HepG2 (cell line): ENCODE measurements around the gene ZNF132. TPM values are rescaled to one million over a fixed set of nuclear protein-coding genes. Genes with fewer than 3 reads are reported as not detected.

Source experiments
- BRD4 ChIP-seq: sonication (generic); formaldehyde crosslinking; IDR thresholded peaks from 2 replicates; pipeline ENCODE4 v1.4.0; 2020; ENCODE audit warnings: missing genetic modification reagents
- CHD4 ChIP-seq: fragments of 200-600 bp; sonication (generic); IDR thresholded peaks from 2 replicates; pipeline ENCODE4 v1.7.0; 2017; ENCODE audit warnings: mild to moderate bottlenecking, low read length, borderline replicate concordance
- GABPA ChIP-seq, 2 experiments: IDR thresholded peaks; 2 replicates each; pipeline ENCODE4 v1.6.1; 2011 to 2016; ENCODE audit warnings: low read depth in 2 of 2, low read length in 1 of 2, missing biosample characterization in 1 of 2, missing genetic modification characterization in 1 of 2
- GFI1 ChIP-seq: sonication (generic); formaldehyde crosslinking; IDR thresholded peaks from 2 replicates; pipeline ENCODE4 v1.5.0; 2020; ENCODE audit warnings: missing genetic modification reagents, mild to moderate bottlenecking, borderline replicate concordance
- JUN ChIP-seq: sonication (generic); formaldehyde crosslinking; IDR thresholded peaks from 2 replicates; pipeline ENCODE4 v1.4.0; 2020; ENCODE audit warnings: mild to moderate bottlenecking, missing genetic modification reagents
- MEIS2 ChIP-seq: sonication (generic); formaldehyde crosslinking; IDR thresholded peaks from 2 replicates; pipeline ENCODE4 v1.9.0; 2021; ENCODE audit warnings: mild to moderate bottlenecking, missing genetic modification reagents
- NFE2L1 ChIP-seq: sonication (generic); formaldehyde crosslinking; IDR thresholded peaks from 2 replicates; pipeline ENCODE4 v1.4.0; 2020; ENCODE audit warnings: missing genetic modification reagents, mild to moderate bottlenecking, borderline replicate concordance
- NONO ChIP-seq, 2 experiments: fragments of 450-650 bp in 1 of 2; sonication (generic) in 1 of 2; formaldehyde crosslinking in 1 of 2; IDR thresholded peaks in 1 of 2; conservative IDR thresholded peaks in 1 of 2; 2 replicates each; pipeline versions ENCODE4 v1.6.1 to v1.8.0; 2017 to 2022; ENCODE audit warnings: mild to moderate bottlenecking in 1 of 2, missing genetic modification reagents in 1 of 2, moderate library complexity in 1 of 2
- NR1H2 ChIP-seq: sonication (generic); formaldehyde crosslinking; IDR thresholded peaks from 2 replicates; pipeline ENCODE4 v1.8.1; 2022; ENCODE audit warnings: low read depth, missing genetic modification reagents, borderline replicate concordance
- PHF20 ChIP-seq: sonication (generic); formaldehyde crosslinking; IDR thresholded peaks from 2 replicates; pipeline ENCODE4 v1.5.0; 2020; ENCODE audit warnings: mild to moderate bottlenecking, missing genetic modification reagents
- RFX1 ChIP-seq: fragments of 450-650 bp; IDR thresholded peaks from 2 replicates; pipeline ENCODE4 v1.6.1; 2017
- RNF2 ChIP-seq: fragments of 450-650 bp; conservative IDR thresholded peaks from 2 replicates; pipeline ENCODE4 v1.6.1; 2016; ENCODE audit warnings: low read depth
- SIX1 ChIP-seq: sonication (generic); formaldehyde crosslinking; IDR thresholded peaks from 2 replicates; pipeline ENCODE4 v1.4.0; 2020; ENCODE audit warnings: missing genetic modification reagents, borderline replicate concordance
- SRY ChIP-seq: sonication (generic); formaldehyde crosslinking; IDR thresholded peaks from 2 replicates; pipeline ENCODE4 v1.8.0; 2022; ENCODE audit warnings: mild to moderate bottlenecking, missing genetic modification reagents
- TAF15 ChIP-seq: fragments of 200-400 bp; formaldehyde crosslinking; IDR thresholded peaks from one replicate; pipeline ENCODE4 v1.6.1; 2018; ENCODE audit warnings: mild to moderate bottlenecking, low read depth, low read length; ENCODE audit not compliant: poor library complexity, severe bottlenecking
- TBX2 ChIP-seq: sonication (generic); formaldehyde crosslinking; IDR thresholded peaks from 2 replicates; pipeline ENCODE4 v1.5.0; 2020; ENCODE audit warnings: missing genetic modification reagents, mild to moderate bottlenecking, borderline replicate concordance
- TP53 ChIP-seq: sonication (generic); formaldehyde crosslinking; conservative IDR thresholded peaks from 2 replicates; pipeline ENCODE4 v1.4.0; 2020; ENCODE audit warnings: missing genetic modification reagents
- ZNF329 ChIP-seq: sonication (generic); formaldehyde crosslinking; IDR thresholded peaks from 2 replicates; pipeline ENCODE4 v1.9.0; 2021; ENCODE audit warnings: low read depth, mild to moderate bottlenecking, missing genetic modification reagents
- ZNF550 ChIP-seq: sonication (generic); formaldehyde crosslinking; IDR thresholded peaks from 2 replicates; pipeline ENCODE4 v1.4.0; 2020; ENCODE audit warnings: mild to moderate bottlenecking, missing genetic modification reagents, borderline replicate concordance
- ZNF678 ChIP-seq: sonication (generic); formaldehyde crosslinking; IDR thresholded peaks from 2 replicates; pipeline ENCODE4 v1.4.0; 2020; ENCODE audit warnings: mild to moderate bottlenecking, missing genetic modification reagents
- ZNF775 ChIP-seq: sonication (generic); formaldehyde crosslinking; IDR thresholded peaks from 2 replicates; pipeline ENCODE4 v1.4.0; 2020; ENCODE audit warnings: missing genetic modification reagents, mild to moderate bottlenecking, moderate library complexity, borderline replicate concordance
- ZSCAN22 ChIP-seq: sonication (generic); formaldehyde crosslinking; IDR thresholded peaks from 2 replicates; pipeline ENCODE4 v1.4.0; 2020; ENCODE audit warnings: mild to moderate bottlenecking, missing genetic modification reagents
- ZXDC ChIP-seq: sonication (generic); formaldehyde crosslinking; IDR thresholded peaks from 2 replicates; pipeline ENCODE4 v1.5.0; 2020; ENCODE audit warnings: mild to moderate bottlenecking, missing genetic modification reagents
- polyA plus RNA-seq, 8 experiments: library from polyadenylated mRNA; depleted of rRNA in 3 of 8; stranded (reverse) in 7 of 8; unstranded in 1 of 8; fragments of >200 nt; fragmentation: Illumina TruSeq in 4 of 8; extraction: Trizol in 4 of 8; gene quantifications; 2 replicates each; pipeline versions ENCODE4 v1.2.1 to v1.2.3, GENCODE V29; 2011 to 2016; ENCODE audit warnings: low read depth in 4 of 8, missing spikeins in 1 of 8, mixed read lengths in 1 of 8; ENCODE audit not compliant: insufficient read depth in 1 of 8
- total RNA-seq, 5 experiments: library from RNA; depleted of rRNA; stranded (reverse); fragments of >200 nt; fragmentation: Illumina TruSeq; extraction: Trizol; gene quantifications; 2 replicates each; pipeline ENCODE4 v1.2.3, GENCODE V29; 2016; ENCODE audit warnings: low read depth in 1 of 5
- TF ChIP-seq, protein P1 (sequence below): IDR thresholded peaks from 2 replicates; pipeline ENCODE4 v1.6.1; 2016; ENCODE audit warnings: control low read depth
- TF ChIP-seq, protein P2 (sequence below): sonication (generic); formaldehyde crosslinking; IDR thresholded peaks from 2 replicates; pipeline ENCODE4 v1.4.0; 2020; ENCODE audit warnings: mild to moderate bottlenecking, missing genetic modification reagents

The ZNF132 gene
- total and polyA plus RNA-seq, 2 of the 13 experiments (the other 11 are each of a cell fraction or from before 2014, with no cell fraction given): not detected

GRCh38 chr19:58466760-58467589 is 27.0 kb upstream of the ZNF132 start, which contains the start of gene ZNF324 (continued):
- TF ChIP-seq NONO (IDR thresholded peaks at IDR 0.05) (no peak), NONO (CRISPR knock-in tag; conservative IDR thresholded peaks at IDR 0.05) (peak; percentile 80), ZXDC (no peak), SIX1 (no peak), TAF15 (peak; percentile 56), RNF2 (peak; percentile 71), MEIS2 (peak; percentile 23; the same call in 1 of the 2 replicates), NR1H2 (CRISPR knock-in tag) (no peak), ZNF775 (CRISPR knock-in tag) (no peak), SRY (CRISPR knock-in tag) (no peak; the same call in 1 of the 2 replicates), ZNF550 (no peak), GABPA (IDR thresholded peaks at IDR 0.05; ENCODE audit: low read depth, low read length) (peak; percentile 86), GABPA (CRISPR knock-in tag; IDR thresholded peaks at IDR 0.05; ENCODE audit: low read depth) (peak; percentile 93), PHF20 (peak; percentile 72; the same call in 1 of the 2 replicates), TBX2 (CRISPR knock-in tag) (peak; percentile 74; the same call in 1 of the 2 replicates), BRD4 (CRISPR knock-in tag) (no peak), JUN (CRISPR knock-in tag) (no peak), CHD4 (no peak), ZNF329 (CRISPR knock-in tag) (no peak), ZNF678 (CRISPR knock-in tag) (no peak), RFX1 (peak; percentile 92), NFE2L1 (CRISPR knock-in tag) (no peak), ZSCAN22 (CRISPR knock-in tag) (no peak), TP53 (CRISPR knock-in tag) (no peak), GFI1 (CRISPR knock-in tag) (0 out of 2 replicates have a peak, but pooled peaks have one; percentile 55)
- TF ChIP-seq, protein P1, sequence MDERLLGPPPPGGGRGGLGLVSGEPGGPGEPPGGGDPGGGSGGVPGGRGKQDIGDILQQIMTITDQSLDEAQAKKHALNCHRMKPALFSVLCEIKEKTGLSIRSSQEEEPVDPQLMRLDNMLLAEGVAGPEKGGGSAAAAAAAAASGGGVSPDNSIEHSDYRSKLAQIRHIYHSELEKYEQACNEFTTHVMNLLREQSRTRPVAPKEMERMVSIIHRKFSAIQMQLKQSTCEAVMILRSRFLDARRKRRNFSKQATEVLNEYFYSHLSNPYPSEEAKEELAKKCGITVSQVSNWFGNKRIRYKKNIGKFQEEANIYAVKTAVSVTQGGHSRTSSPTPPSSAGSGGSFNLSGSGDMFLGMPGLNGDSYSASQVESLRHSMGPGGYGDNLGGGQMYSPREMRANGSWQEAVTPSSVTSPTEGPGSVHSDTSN (CRISPR knock-in tag): no peak
- TF ChIP-seq, protein P2, sequence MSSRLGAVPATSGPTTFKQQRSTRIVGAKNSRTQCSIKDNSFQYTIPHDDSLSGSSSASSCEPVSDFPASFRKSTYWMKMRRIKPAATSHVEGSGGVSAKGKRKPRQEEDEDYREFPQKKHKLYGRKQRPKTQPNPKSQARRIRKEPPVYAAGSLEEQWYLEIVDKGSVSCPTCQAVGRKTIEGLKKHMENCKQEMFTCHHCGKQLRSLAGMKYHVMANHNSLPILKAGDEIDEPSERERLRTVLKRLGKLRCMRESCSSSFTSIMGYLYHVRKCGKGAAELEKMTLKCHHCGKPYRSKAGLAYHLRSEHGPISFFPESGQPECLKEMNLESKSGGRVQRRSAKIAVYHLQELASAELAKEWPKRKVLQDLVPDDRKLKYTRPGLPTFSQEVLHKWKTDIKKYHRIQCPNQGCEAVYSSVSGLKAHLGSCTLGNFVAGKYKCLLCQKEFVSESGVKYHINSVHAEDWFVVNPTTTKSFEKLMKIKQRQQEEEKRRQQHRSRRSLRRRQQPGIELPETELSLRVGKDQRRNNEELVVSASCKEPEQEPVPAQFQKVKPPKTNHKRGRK (CRISPR knock-in tag): no peak
